Adipocyte (in vitro differentiated cells): ENCODE results near the gene STX3.

Experiments used
- DNase-seq: peaks from one replicate; pipeline ENCODE4 v3.0.0-alpha.2; 2015; ENCODE audit warnings: low read depth
- H3K27me3 ChIP-seq: replicated peaks from 2 replicates; pipeline ENCODE4 v1.7.0; 2013; ENCODE audit warnings: mild to moderate bottlenecking, low read length, moderate library complexity; ENCODE audit not compliant: control insufficient read depth, insufficient read depth
- H3K36me3 ChIP-seq: 2 replicates; pipeline ENCODE4 v1.7.0; 2013; ENCODE audit warnings: low read length, mild to moderate bottlenecking, moderate library complexity; ENCODE audit not compliant: control insufficient read depth, insufficient read depth, severe bottlenecking
- H3K4me1 ChIP-seq: 2 replicates; pipeline ENCODE4 v1.7.0; 2013; ENCODE audit warnings: mild to moderate bottlenecking, low read length, moderate library complexity; ENCODE audit not compliant: control insufficient read depth, insufficient read depth
- H3K4me3 ChIP-seq: 2 replicates; pipeline ENCODE4 v1.7.0; 2013; ENCODE audit warnings: mild to moderate bottlenecking, low read length, moderate library complexity
- H3K9ac ChIP-seq: 2 replicates; pipeline ENCODE4 v1.7.0; 2013; ENCODE audit warnings: mild to moderate bottlenecking, low read length, moderate library complexity
- H3K9me3 ChIP-seq: 2 replicates; pipeline ENCODE4 v1.7.0; 2013; ENCODE audit warnings: mild to moderate bottlenecking, low read length, moderate library complexity; ENCODE audit not compliant: control insufficient read depth

Gene STX3

GRCh38 chr11:59794417-59794816 is 39.2 kb downstream of the STX3 start:
- no peaks in the 10 kb centered on the region for H3K4me1 ChIP-seq
- no peaks in the 10 kb centered on the region for H3K9me3 ChIP-seq
- H3K9ac ChIP-seq: no peak overlapping the region
- DNase-seq: no peak
- no peaks in the 10 kb centered on the region for H3K27me3 ChIP-seq
- H3K36me3 ChIP-seq: peaks cover 56% of the 10 kb centered on the region
- no peak overlapping the region for H3K4me3 ChIP-seq

DNA sequence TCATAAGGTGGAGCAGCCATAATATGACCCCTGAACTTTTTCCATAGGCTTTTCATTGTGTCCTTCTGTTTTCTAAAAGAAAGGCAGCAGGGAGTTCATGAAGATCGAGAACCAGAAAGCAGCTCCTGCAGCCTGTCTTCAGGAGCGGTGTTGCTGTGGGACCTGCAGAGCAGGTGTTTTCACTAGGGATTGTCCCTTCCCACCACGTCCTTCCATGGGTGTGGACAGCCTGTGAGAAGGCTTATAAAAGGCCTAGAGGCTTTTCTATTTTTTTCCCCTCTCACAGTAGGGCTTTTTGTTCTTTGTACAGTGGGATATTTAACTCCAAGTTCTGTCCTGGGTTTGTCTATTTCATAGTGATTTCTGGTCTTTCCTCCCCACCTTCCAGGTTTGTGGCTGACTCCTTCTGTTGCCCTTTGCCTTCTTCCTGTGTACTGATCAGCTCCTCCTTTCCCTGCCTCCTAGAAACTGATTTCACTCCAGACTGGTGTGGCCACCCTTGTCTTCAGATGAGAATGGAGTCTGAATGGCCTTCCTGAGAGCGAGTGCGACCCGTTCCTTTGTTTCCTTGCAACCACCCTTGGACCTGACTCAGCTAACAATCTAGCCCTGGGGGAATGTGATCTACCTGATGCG is 45.3 kb downstream of the STX3 start:
- no peak for DNase-seq
- H3K9me3 ChIP-seq: no peaks in the 10 kb centered on the region
- peaks cover 41% of the 10 kb centered on the region for H3K36me3 ChIP-seq
- no peak overlapping the region for H3K4me3 ChIP-seq
- no peaks in the 10 kb centered on the region for H3K27me3 ChIP-seq
- no peak overlapping the region for H3K9ac ChIP-seq
- H3K4me1 ChIP-seq: peaks cover 5% of the 10 kb centered on the region

DNA sequence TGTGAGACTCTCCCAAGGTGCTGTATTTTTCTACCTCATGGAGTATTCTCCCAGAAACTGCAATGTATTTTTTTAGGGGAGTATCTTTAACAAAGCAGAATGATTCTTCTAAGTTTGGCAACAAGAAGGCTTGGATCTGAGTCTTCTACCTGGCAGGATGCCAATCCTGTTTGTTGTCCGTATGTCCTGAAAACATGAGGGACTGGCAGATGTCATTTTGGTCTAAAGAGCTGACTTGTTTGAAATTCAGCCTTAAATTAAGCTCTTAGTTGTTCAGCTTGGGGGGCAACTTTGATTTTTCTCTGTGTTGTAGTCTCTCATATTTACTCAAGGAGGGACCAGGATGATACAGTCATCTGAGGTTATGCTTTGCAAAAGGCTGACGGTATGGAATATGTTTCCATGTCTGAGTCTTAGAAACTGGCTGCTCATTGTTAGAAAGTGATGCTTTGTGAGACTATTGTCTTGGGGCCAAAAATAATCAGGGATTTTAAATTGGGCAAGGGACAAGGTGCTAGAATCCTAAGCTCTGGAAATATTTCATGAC is 46.1 kb downstream of the STX3 start:
- Histone ChIP-seq H3K4me3 (no peak overlapping the region), H3K27me3 (no peaks in the 10 kb centered on the region), H3K9me3 (no peaks in the 10 kb centered on the region), H3K9ac (no peak overlapping the region), H3K36me3 (peaks cover 41% of the 10 kb centered on the region), H3K4me1 (peaks cover 5% of the 10 kb centered on the region)
- no peak for DNase-seq

GRCh38 chr11:59801981-59802638 is 46.9 kb downstream of the STX3 start:
- H3K4me3 ChIP-seq: no peak overlapping the region
- no peak for DNase-seq
- H3K9ac ChIP-seq: no peak overlapping the region
- peaks cover 5% of the 10 kb centered on the region for H3K4me1 ChIP-seq
- H3K27me3 ChIP-seq: no peaks in the 10 kb centered on the region
- no peaks in the 10 kb centered on the region for H3K9me3 ChIP-seq
- H3K36me3 ChIP-seq: peaks cover 42% of the 10 kb centered on the region

- H3K4me1 ChIP-seq: peaks cover 5% of the 10 kb centered on the region
- DNase-seq: peak; percentile 86
- H3K9ac ChIP-seq: no peak overlapping the region
- H3K9me3 ChIP-seq: no peaks in the 10 kb centered on the region
- no peaks in the 10 kb centered on the region for H3K27me3 ChIP-seq
- H3K36me3 ChIP-seq: peaks cover 42% of the 10 kb centered on the region
- H3K4me3 ChIP-seq: no peak overlapping the region
Measured at GRCh38 chr11:59802639-59803176, 47.5 kb downstream of the STX3 start.

- no peak overlapping the region for H3K4me3 ChIP-seq
- H3K27me3 ChIP-seq: no peaks in the 10 kb centered on the region
- H3K36me3 ChIP-seq: peaks cover 47% of the 10 kb centered on the region
- peaks cover 5% of the 10 kb centered on the region for H3K4me1 ChIP-seq
- H3K9ac ChIP-seq: no peak overlapping the region
- no peaks in the 10 kb centered on the region for H3K9me3 ChIP-seq
- DNase-seq: no peak
Measured at GRCh38 chr11:59804061-59804460, 48.9 kb downstream of the STX3 start.

DNA sequence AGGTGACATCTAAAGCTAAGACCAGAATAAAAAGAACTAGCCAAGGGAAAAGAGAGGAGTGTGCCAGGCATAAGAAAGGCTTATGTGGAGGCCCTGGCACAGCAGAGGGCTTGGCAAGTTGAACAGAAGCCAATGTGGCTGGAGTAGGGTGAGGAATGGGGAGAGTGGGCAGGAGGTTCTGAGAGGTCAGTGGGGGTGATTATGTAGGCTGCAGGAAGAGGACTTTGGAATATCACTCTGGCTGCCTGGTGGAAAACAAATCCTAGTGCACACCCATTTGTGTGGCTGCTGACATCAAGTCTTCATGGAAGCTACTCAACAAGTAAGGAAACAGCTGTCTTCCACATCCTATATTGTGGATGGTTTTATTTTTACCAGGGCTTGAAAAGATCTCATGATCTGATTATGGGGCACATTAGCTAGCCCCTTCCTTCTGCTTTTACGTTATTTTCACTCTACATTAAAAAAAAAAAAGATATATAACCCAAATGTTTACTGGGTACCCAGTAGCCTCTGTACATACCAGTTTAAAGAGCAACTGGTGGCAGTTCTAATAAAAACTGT is 52.0 kb downstream of the STX3 start:
- Histone ChIP-seq H3K4me1 (peaks cover 14% of the 10 kb centered on the region), H3K9ac (no peak overlapping the region), H3K4me3 (no peak overlapping the region), H3K27me3 (no peaks in the 10 kb centered on the region), H3K9me3 (no peaks in the 10 kb centered on the region), H3K36me3 (peaks cover 43% of the 10 kb centered on the region)
- DNase-seq: no peak

DNA sequence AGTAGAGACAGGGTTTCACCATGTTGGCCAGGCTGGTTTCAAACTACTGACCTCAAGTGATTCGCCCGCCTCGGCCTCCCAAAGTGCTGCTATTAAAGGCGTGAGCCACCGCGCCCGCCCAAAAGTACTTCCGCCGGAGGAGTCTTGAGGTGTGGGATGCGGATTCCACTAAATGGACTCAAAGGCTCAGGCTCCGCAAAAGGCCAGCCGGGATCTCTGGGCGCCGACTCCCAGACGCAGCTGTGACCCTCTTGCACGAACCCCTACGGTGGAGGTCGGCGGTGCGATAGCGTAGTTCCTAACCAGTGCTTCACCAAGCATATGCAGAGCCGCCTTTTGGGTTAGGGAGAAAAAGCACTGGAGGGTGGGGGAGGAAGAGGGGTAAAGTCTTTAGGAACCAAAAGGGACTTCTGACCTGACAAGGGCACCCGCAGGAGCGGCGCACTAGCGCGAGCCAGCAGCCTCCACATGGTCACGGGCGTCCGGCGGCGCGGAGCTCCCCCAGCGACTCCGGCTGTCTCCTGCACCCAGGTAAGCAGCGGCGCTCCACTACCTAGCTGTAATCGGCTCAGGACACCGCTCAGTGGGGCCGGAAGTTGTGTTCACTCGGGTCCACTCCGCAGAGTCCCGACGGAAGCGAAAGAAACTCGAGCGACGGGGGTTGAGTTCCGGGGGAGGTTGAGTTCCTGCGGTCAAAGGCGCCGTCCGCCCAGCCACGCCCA is 55.2 kb downstream of the STX3 start, which contains the start of gene MRPL16:
TSS of gene MRPL16 (minus strand) at position 590 of the 722 bp plus-strand sequence. CDS start at position 470, 120 bp downstream.
- no peaks in the 10 kb centered on the region for H3K9me3 ChIP-seq
- H3K4me1 ChIP-seq: peaks cover 11% of the 10 kb centered on the region

DNA sequence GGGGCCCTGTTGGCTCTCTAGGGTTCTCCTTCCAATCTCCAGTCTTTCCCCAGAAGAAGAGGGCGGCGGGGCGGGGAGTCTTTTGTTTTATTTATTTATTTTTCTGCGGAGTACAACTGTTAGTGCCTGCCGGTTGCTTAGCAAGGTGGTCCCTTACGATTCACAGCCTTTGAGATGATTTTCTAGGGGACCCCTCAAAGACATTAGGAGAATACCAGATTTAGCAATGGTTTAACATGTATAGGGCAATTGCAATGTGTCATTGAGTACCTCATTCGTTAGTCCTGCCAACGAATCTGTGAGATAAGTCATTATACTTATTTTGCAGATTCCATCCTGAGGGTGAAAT is 55.7 kb downstream of the STX3 start:
- Histone ChIP-seq H3K27me3 (no peaks in the 10 kb centered on the region), H3K4me1 (peaks cover 11% of the 10 kb centered on the region), H3K9me3 (no peaks in the 10 kb centered on the region), H3K36me3 (peaks cover 24% of the 10 kb centered on the region), H3K9ac (peak overlapping the region; percentile 91), H3K4me3 (peak overlapping the region; percentile 89)
- no peak for DNase-seq

More for the DNA sequence above, 55.2 kb downstream of the STX3 start, which contains the start of gene MRPL16:
- H3K27me3 ChIP-seq: no peaks in the 10 kb centered on the region
- peaks cover 30% of the 10 kb centered on the region for H3K36me3 ChIP-seq
- H3K9ac ChIP-seq: peak within 1 kb of the TSS; percentile 91
- H3K4me3 ChIP-seq: peak within 1 kb of the TSS; percentile 89
- peak; percentile 95 for DNase-seq

DNA sequence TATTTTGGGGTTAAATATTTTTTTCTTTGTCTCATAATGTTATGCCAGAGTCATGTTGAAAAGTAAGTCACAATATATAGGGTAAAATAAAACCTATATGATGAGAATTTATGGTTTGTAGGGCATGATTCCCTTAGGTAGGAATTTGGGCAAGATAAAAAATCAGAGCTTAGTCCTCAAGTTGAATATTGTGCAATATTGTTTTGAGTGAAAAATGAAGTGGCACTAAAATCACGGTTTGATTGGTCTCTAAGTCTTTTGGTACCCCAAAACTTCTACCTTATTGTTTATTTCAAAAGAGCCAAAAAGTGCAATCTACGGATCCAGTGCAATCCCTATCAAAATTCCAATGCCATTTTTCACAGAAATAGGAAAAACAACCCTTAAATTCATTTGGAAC is 57.0 kb downstream of the STX3 start:
- Histone ChIP-seq H3K4me3 (no peak overlapping the region), H3K9ac (no peak overlapping the region), H3K4me1 (peaks cover 11% of the 10 kb centered on the region), H3K36me3 (peaks cover 11% of the 10 kb centered on the region), H3K9me3 (no peaks in the 10 kb centered on the region), H3K27me3 (no peaks in the 10 kb centered on the region)
- no peak for DNase-seq

DNA sequence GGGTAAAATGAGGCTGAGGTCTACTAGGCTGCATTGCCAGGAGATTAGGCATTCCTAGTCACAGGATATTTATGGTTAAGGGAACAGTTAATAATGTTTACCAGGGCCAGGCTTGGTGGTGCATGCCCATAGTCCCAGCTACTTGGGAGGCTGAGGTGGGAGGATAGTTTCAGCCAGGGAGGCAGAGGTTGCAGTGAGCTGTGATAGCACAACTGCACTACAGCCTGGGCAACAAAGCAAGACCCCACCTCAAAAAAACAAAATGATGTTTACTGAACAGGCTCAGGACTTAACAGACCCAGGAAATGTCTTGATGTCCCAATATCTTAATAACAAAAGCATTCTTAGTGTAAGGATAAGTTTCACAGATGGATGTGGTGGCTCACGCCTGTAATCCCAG is 58.2 kb downstream of the STX3 start:
- H3K36me3 ChIP-seq: no peaks in the 10 kb centered on the region

More for the DNA sequence above, 58.2 kb downstream of the STX3 start:
- Histone ChIP-seq H3K4me3 (no peak overlapping the region), H3K9ac (no peak overlapping the region), H3K9me3 (no peaks in the 10 kb centered on the region), H3K4me1 (peaks cover 11% of the 10 kb centered on the region), H3K27me3 (no peaks in the 10 kb centered on the region)
- no peak for DNase-seq
